Activated T-cell treated with anti-CD3 and anti-CD28 coated beads, Interleukin-2, amount 50 U/mL, for 72 hours (primary cell): ENCODE measurements around the gene SYNE2. TPM values are rescaled to one million over a fixed set of nuclear protein-coding genes. Genes with fewer than 3 reads are reported as not detected.

ENCODE experiments used
- ATAC-seq, 2 donors: fragments of 150-1000 bp; cut with Tn5 transposase; replicated peaks in 1 of 2; 2 replicates each; pipeline ENCODE4 v1.10.0; 2021; ENCODE audit warnings: moderate library complexity in 2 of 2, mild to moderate bottlenecking in 1 of 2
- DNase-seq, 2 donors: peaks; one replicate each; pipeline ENCODE4 v3.0.0; 2021 to 2022; ENCODE audit warnings: mixed read lengths in 1 of 2
- H3K27ac Mint-ChIP-seq: one replicate; pipeline ENCODE4 v1.8.0; 2022; ENCODE audit warnings: mild to moderate bottlenecking, moderate library complexity, mixed read lengths
- H3K27me3 Mint-ChIP-seq: one replicate; pipeline ENCODE4 v1.8.0; 2022; ENCODE audit warnings: low read depth, mixed read lengths
- H3K36me3 Mint-ChIP-seq, 2 donors: one replicate each; pipeline ENCODE4 v1.8.0; 2022; ENCODE audit warnings: mixed read lengths in 2 of 2, mild to moderate bottlenecking in 1 of 2; ENCODE audit not compliant: insufficient read depth in 2 of 2
- H3K4me1 Mint-ChIP-seq: one replicate; pipeline ENCODE4 v1.8.0; 2022; ENCODE audit warnings: low read depth, mixed read lengths
- H3K4me3 Mint-ChIP-seq, 2 donors: one replicate each; pipeline ENCODE4 v1.8.0; 2022; ENCODE audit warnings: mild to moderate bottlenecking in 2 of 2, mixed read lengths in 2 of 2, moderate library complexity in 2 of 2
- H3K9me3 Mint-ChIP-seq, 2 donors: one replicate each; pipeline ENCODE4 v1.8.0; 2022; ENCODE audit warnings: mixed read lengths in 2 of 2
- total RNA-seq, 2 donors: library from RNA; stranded (reverse); gene quantifications; one replicate each; pipeline ENCODE4 v1.2.3, GENCODE V29; 2022

Gene SYNE2
- total RNA-seq, 2 donors from 2014 or later = 32.3 to 48.8 TPM

GRCh38 chr14:64234877-64235651 lies 382.3 kb downstream of the SYNE2 start:
- no peak for ATAC-seq
- Mint-ChIP-seq H3K27ac (no peak overlapping the region), H3K36me3 (no peaks in the 10 kb centered on the region), H3K4me1 (peaks cover 20% of the 10 kb centered on the region), H3K9me3 (no peaks in the 10 kb centered on the region), H3K27me3 (peaks cover 11% of the 10 kb centered on the region), H3K4me3 (no peak overlapping the region)
- no peak for DNase-seq

GRCh38 chr14:64235652-64236640 lies 383.1 kb downstream of the SYNE2 start:
- ATAC-seq (no peak), DNase-seq (no peak)
- Mint-ChIP-seq H3K4me3 (no peak overlapping the region), H3K27me3 (peaks cover 11% of the 10 kb centered on the region), H3K27ac (no peak overlapping the region), H3K36me3 (no peaks in the 10 kb centered on the region), H3K4me1 (peaks cover 20% of the 10 kb centered on the region), H3K9me3 (no peaks in the 10 kb centered on the region)

GRCh38 chr14:64238049-64238448 lies 385.2 kb downstream of the SYNE2 start:
- Mint-ChIP-seq H3K9me3 (no peaks in the 10 kb centered on the region), H3K27me3 (peaks cover 18% of the 10 kb centered on the region), H3K4me1 (peaks cover 8% of the 10 kb centered on the region), H3K4me3 (no peak overlapping the region), H3K27ac (no peak overlapping the region), H3K36me3 (no peaks in the 10 kb centered on the region)
- ATAC-seq (no peak), DNase-seq (no peak)

DNA sequence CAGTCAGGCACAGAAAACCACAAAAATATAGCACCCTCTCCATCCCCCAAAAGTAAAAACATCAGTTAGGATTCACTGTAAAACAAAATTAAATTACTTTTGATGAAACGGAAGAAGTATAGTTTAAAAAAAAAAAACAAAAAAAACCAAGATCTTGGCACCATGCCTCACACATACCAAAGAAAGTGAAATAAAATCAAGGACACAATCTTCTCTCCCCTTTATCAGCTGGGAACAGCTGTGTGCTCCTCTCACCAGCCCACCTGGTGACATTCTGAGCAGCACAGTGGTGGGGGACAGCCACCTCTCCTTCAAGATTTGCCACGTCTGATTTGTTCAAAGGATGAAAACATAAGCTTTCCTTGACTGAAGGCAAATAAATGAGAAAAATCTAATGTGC lies 385.8 kb downstream of the SYNE2 start:
- no peak overlapping the region for H3K4me3 Mint-ChIP-seq
- no peak for DNase-seq
- H3K4me1 Mint-ChIP-seq = peaks cover 8% of the 10 kb centered on the region
- ATAC-seq = no peak
- peaks cover 18% of the 10 kb centered on the region for H3K27me3 Mint-ChIP-seq
- no peaks in the 10 kb centered on the region for H3K9me3 Mint-ChIP-seq
- H3K36me3 Mint-ChIP-seq = no peaks in the 10 kb centered on the region
- H3K27ac Mint-ChIP-seq = no peak overlapping the region

- H3K9me3 Mint-ChIP-seq = peaks cover 0 to 1% of the 10 kb centered on the region in 2 donors
- H3K4me3 Mint-ChIP-seq = no peak overlapping the region
- DNase-seq (no peak), ATAC-seq (no peak)
- no peaks in the 10 kb centered on the region for H3K4me1 Mint-ChIP-seq
- no peak overlapping the region for H3K27ac Mint-ChIP-seq
- peaks cover 13% of the 10 kb centered on the region for H3K27me3 Mint-ChIP-seq
- no peaks in the 10 kb centered on the region for H3K36me3 Mint-ChIP-seq
Measured at GRCh38 chr14:64244279-64244678, 391.5 kb downstream of the SYNE2 start.

- no peaks in the 10 kb centered on the region for H3K4me1 Mint-ChIP-seq
- DNase-seq (no peak), ATAC-seq (no peak)
- peaks cover 0 to 1% of the 10 kb centered on the region in 2 donors for H3K9me3 Mint-ChIP-seq
- no peak overlapping the region for H3K27ac Mint-ChIP-seq
- peaks cover 13% of the 10 kb centered on the region for H3K27me3 Mint-ChIP-seq
- no peaks in the 10 kb centered on the region for H3K36me3 Mint-ChIP-seq
- H3K4me3 Mint-ChIP-seq = no peak overlapping the region
Measured at GRCh38 chr14:64245491-64245890, 392.7 kb downstream of the SYNE2 start.

DNA sequence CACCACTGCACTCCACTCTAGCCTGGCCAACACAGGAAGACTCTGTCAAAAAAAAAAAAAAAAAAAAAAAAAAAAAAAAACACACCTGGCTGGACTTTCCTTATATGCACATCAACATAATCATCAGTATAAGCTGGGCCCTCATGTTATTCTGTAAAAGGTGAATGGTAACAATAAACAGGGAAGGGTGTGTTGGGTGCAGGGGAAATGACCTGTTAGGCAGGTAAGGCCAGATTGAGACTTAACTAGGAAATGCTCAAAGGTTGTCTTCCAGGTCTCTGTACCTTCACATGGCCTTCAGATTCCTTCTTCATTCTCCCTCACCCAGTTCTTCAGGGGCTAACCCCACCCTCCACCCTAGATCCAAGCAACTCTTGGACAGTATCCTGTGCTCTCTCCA lies 393.9 kb downstream of the SYNE2 start:
- Mint-ChIP-seq H3K4me3 (no peak overlapping the region), H3K27ac (no peak overlapping the region), H3K27me3 (peaks cover 10% of the 10 kb centered on the region), H3K4me1 (no peaks in the 10 kb centered on the region), H3K9me3 (peaks cover 0 to 1% of the 10 kb centered on the region in 2 donors), H3K36me3 (no peaks in the 10 kb centered on the region)
- no peak for ATAC-seq
- no peak for DNase-seq

DNA sequence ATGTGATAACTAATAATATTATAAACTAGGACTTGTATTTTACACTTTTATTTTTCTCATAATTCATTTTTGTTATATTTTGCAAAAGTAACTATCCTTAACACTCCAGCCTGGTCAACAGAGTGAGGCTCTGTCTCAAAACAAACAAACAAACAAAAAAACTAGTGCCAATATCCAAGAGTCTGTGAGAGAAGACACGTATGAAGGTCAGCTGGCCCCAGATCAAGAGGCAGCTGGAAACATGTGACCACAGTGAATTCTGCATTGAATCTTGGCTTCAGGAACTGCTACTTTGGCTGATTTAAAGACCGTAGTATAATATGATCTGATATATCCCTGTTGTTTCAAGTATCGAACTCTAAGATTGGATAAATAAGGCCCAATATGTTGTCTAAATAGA lies 394.4 kb downstream of the SYNE2 start:
- ATAC-seq (no peak), DNase-seq (no peak)
- Mint-ChIP-seq H3K27me3 (peaks cover 6% of the 10 kb centered on the region), H3K27ac (no peak overlapping the region), H3K4me1 (no peaks in the 10 kb centered on the region), H3K4me3 (no peak overlapping the region), H3K9me3 (peaks cover 0 to 1% of the 10 kb centered on the region in 2 donors), H3K36me3 (no peaks in the 10 kb centered on the region)

- ATAC-seq = no peak
- Mint-ChIP-seq H3K27ac (no peak overlapping the region), H3K27me3 (peaks cover 6% of the 10 kb centered on the region), H3K9me3 (peaks cover 0 to 1% of the 10 kb centered on the region in 2 donors), H3K4me3 (no peak overlapping the region), H3K4me1 (no peaks in the 10 kb centered on the region), H3K36me3 (no peaks in the 10 kb centered on the region)
- DNase-seq = no peak
Measured at GRCh38 chr14:64248689-64249088, 395.9 kb downstream of the SYNE2 start.

GRCh38 chr14:64249363-64249762 lies 396.6 kb downstream of the SYNE2 start:
- H3K27ac Mint-ChIP-seq = no peak overlapping the region
- peaks cover 6% of the 10 kb centered on the region for H3K27me3 Mint-ChIP-seq
- ATAC-seq = no peak
- no peaks in the 10 kb centered on the region for H3K4me1 Mint-ChIP-seq
- no peaks in the 10 kb centered on the region for H3K36me3 Mint-ChIP-seq
- DNase-seq = no peak
- peaks cover 0 to 1% of the 10 kb centered on the region in 2 donors for H3K9me3 Mint-ChIP-seq
- H3K4me3 Mint-ChIP-seq = no peak overlapping the region

DNA sequence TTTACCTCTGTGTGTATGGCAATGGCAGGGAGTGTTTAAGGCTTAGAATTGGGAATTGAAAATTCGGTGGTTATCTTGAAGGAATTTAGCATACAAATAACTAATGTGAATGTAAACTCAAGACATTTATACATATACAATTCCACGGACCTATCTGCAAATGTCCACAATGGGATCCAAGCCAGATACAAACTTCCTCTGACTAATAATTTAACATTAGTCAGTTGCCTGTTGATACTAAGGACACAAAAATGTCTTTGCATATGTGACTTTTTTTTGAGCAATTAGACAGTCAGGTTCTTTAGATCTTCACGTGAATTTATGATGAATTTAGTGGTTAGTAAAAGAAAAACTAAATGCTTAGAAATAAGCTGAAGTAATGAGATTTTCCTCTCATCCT lies 400.9 kb downstream of the SYNE2 start:
- Mint-ChIP-seq H3K27ac (no peak overlapping the region), H3K4me3 (no peak overlapping the region), H3K36me3 (no peaks in the 10 kb centered on the region), H3K9me3 (no peaks in the 10 kb centered on the region), H3K4me1 (no peaks in the 10 kb centered on the region), H3K27me3 (peaks cover 4% of the 10 kb centered on the region)
- ATAC-seq (no peak), DNase-seq (no peak)

DNA sequence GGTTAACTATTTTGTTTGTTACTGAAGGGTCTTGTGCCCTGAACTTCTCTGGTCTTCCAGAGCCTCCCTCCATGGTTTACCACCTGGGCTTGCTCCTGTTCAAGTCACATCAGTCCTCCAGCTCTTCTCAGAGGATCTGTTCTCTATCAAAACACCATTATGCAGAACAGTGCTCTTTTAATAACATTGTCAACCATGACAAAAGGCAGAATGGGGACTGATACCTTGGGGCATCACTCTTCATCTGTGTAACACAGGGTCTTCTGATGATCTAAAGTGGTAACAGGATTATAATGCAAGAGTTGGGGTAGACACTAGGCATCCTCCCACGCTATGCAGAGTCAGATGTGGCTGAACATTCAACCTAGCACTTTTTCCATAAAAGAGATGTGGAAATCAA lies 403.0 kb downstream of the SYNE2 start:
- Mint-ChIP-seq H3K9me3 (no peaks in the 10 kb centered on the region), H3K4me1 (no peaks in the 10 kb centered on the region), H3K27me3 (no peaks in the 10 kb centered on the region), H3K27ac (no peak overlapping the region), H3K36me3 (no peaks in the 10 kb centered on the region), H3K4me3 (no peak overlapping the region)
- no peak for DNase-seq
- ATAC-seq = no peak

DNA sequence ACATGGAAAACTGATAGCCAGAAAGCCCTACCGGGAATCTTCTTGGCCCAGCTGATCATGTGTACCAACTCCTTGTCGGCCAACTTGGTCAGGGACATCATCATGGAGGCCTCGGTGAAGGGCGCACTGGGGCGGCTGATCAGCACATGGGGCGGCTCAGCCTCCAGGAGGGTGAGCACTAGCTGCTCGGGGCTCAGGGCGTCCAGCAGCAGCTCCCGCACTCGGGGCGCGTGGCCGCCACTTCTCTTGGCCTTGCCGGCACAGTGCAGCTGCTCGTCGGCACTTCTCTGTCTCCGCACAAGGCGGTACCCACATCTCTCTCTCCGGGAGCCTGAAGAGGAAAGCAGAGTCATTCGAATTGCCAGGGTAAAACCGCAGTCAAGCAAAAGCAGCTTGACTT lies 407.6 kb downstream of the SYNE2 start:
- ATAC-seq = no peak
- no peak overlapping the region for H3K4me3 Mint-ChIP-seq
- no peaks in the 10 kb centered on the region for H3K36me3 Mint-ChIP-seq

More for the DNA sequence above, 407.6 kb downstream of the SYNE2 start:
- peaks cover under 1% of the 10 kb centered on the region for H3K4me1 Mint-ChIP-seq
- H3K27ac Mint-ChIP-seq = no peak overlapping the region
- no peak for DNase-seq
- no peaks in the 10 kb centered on the region for H3K27me3 Mint-ChIP-seq
- H3K9me3 Mint-ChIP-seq = no peaks in the 10 kb centered on the region
